ENCODE data around the gene SASH1.

Gene SASH1

GRCh38 chr6:148342350-148343046 is at the start of gene SASH1:
Gene SASH1 (plus strand): TSS chr6:148342838. CDS start chr6:148343068, 230 bp downstream.
- peak; percentile 78 for DNase-seq

- no peak for DNase-seq
These were observed 49.2 kb upstream of the SASH1 start for GRCh38 chr6:148293181-148293995.

DNA sequence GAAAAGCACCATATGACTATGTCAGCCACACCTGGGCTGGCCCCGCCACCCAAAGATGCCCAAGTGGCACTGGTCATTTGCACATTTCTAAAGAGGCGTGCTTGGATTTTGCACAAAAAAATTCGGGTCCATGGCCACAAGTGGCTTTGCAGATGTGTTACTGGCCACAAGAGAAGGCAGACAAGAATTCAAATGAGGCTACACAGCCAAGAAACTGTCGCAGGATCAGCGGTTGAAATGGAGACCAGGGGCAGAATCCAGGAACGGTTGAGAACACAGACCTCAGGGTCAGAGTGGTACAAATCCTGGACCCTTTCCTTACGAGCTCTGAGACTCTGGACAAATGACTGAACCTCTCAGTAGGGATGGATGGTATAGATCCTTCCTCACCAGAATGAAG is 48.6 kb upstream of the SASH1 start:
- DNase-seq, result no peak

DNA sequence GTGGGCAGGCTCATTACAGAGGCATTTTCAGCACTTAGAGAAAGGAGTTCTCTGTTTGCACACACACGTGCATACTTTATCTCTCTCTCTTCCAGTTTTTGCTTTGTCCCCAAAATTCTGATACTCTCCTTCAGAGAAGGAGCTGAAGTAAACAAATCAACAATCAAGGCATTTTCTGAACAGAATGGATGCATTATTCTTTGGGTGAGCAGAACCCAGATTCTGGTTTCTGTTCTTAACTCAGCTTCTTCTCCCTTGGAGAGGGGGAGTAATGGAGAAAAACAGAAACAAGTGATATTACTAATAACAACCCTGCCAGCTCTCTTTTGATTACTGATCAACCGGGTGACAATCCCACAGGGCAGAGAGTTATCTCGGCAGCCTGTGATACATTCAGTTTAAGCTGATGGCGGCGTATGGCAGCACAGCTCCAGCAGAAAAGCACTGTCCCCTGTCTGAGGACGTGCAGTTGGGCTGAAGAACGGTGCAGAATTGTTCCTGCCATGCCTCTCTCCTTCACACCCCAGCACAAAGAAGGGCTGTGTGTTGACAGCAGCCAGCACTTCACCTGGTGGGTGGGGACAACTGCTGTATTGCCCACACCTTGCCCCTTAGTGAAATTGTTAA is 47.3 kb upstream of the SASH1 start:
- DNase-seq, result no peak

DNA sequence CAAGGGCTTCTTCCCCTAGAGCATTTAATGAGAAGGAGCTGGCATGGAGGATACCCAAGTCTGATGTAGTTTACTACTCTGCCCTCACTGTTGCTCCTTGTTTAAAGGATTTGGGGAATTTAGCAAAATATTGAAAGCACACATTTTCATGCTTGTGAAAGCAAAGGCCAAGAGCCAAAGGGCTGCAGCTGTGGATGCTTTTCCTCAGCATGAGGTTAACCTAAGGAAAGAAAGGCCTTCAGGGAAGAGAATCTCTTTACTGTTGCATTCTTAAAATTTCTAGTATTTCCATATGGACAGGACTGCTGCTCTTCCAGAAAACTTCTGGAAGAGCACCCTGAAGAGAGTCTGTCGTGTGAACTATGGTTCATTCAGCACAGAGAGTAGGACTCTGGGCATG is 45.9 kb upstream of the SASH1 start:
- no peak for DNase-seq

GRCh38 chr6:148298683-148299082 is 44.0 kb upstream of the SASH1 start:
- no peak for DNase-seq

DNA sequence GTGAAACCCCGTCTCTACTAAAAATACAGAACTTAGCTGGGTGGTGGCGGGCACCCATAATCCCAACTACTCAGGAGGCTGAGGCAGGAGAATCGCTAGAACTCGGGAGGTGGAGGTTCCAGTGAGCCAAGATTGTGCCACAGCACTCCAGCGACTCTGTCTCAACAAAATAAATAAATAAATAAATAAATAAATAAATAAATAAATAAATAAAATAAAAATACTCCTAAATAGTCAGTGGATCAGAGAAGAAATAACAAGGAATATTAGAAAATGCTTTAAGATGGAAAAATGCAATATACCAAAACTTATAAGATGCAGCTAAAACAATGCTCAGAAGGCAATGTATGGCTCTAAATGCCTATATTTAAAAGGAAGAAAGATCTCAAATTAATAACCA is 39.0 kb upstream of the SASH1 start:
- DNase-seq, result no peak

DNA sequence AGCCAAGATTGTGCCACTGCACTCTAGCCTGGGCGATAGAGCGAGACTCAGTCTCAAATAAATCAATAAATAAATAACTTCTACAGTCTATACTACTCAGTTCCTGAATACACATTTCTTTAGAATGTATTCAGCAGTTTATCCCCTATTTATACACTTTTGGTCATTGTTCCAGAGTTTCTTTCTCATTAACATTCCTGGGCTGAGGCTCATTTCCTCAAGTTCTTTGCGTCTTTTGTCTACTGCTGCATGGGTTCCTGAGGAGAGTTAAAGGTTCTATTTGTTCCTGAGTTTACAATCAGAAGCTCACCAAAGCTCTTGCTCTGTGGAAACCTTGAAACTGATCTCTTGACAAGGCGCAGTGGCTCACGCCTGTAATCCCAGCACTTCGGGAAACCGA is 37.7 kb upstream of the SASH1 start:
- DNase-seq, result no peak

DNA sequence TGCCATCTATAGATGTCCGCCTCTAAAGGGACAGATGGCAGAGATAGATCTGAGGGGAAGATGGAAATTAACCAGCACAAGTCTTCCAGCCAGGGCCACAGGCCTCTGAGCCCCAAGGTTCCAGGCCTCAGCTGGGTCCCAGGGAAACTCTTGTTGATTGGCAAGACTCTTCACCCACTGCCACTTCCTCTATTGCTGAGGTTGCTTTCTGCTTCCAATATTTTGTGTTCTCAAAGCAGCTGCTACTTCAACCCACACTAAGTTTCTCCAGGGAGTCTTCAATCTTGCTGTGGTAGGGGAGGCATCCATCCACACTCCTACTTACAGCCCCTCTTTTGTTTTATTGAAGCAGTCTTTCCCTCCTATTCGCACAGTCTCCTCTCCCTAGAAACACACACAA is 36.4 kb upstream of the SASH1 start:
- no peak for DNase-seq

- no peak for DNase-seq
These were observed 35.2 kb upstream of the SASH1 start for GRCh38 chr6:148307405-148307804.

DNA sequence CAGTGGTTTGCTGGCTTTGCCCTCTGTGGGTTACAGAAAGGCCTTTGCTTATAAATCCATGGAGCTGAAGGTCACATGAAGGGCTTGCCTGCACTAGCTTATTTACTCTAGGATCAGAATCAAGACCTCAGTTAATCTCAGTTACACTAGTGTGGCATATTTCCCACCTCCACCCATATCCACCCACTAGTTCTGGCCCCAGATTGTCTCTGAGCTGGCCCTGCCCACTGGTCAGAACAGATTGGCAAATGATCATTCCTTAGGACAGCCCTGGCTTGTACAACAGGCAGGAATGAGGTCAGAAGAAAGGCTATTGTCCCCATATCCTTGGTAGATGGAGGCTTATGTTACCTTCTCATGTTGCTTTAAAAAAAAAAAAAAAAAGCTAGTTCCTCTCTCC is 33.3 kb upstream of the SASH1 start:
- no peak for DNase-seq

GRCh38 chr6:148311966-148312669 is 30.5 kb upstream of the SASH1 start:
- DNase-seq, result peak; percentile 23

DNA sequence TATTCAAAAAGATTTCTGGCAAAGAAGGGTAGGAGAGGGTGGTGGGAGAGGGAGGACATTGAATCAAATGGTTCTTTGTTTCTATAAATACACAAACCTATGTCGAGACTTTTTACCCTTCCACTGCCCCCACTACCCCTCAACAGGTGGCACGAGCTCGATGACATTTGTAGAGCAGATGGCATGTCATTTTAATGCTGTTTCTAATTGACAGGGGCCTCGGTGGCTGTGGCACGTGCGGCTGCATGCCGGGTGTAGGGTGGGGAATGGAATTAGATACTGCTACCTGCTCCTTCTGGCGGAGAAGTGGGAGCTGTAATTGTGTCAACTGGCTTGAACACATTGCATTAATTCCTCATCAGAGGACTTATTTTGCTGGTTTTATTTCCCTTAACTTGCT is 29.1 kb upstream of the SASH1 start:
- DNase-seq, result no peak

DNA sequence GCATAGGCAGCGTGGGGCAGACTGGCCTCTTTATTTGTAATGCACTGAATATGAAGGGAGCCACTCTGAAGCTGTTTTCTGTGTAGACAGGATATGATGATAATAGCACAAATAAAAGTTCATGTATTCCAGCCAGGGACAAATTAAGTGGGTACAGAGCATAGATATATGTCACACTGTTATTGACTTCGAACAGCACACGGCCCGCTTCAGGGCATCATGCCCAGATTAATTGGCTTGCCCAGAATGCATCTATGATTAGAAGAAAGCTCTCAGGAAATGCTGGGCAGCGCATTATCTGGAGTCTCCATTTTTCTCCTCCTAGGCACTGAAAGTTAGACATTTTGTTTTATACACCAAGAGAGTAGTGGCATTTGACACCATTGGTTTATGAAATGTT is 26.3 kb upstream of the SASH1 start:
- no peak for DNase-seq

- DNase-seq, result no peak
These were observed 25.6 kb upstream of the SASH1 start for GRCh38 chr6:148317051-148317450.

- no peak for DNase-seq
These were observed 24.9 kb upstream of the SASH1 start for GRCh38 chr6:148317739-148318138.

GRCh38 chr6:148322704-148323103 is 19.9 kb upstream of the SASH1 start:
- DNase-seq, result no peak

DNA sequence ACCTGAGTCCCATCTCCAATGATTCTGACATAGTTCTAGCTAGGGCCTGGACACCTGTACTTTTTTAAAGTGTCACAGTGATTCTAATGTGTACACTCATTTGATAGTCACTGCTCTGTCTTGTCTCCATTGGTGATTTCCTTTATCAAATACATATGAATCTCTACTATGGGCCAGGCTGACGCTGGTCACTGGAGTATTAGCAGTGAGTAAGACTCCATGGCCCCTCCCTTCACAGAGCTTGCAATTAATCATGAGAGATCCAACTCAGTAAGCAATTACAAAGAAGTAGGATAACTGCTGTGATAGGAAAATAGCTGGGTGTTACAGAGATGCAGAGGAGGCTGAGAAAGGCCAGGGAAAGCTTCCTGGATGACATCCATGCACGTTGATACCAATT is 19.3 kb upstream of the SASH1 start:
- DNase-seq, result peak; percentile 92

DNA sequence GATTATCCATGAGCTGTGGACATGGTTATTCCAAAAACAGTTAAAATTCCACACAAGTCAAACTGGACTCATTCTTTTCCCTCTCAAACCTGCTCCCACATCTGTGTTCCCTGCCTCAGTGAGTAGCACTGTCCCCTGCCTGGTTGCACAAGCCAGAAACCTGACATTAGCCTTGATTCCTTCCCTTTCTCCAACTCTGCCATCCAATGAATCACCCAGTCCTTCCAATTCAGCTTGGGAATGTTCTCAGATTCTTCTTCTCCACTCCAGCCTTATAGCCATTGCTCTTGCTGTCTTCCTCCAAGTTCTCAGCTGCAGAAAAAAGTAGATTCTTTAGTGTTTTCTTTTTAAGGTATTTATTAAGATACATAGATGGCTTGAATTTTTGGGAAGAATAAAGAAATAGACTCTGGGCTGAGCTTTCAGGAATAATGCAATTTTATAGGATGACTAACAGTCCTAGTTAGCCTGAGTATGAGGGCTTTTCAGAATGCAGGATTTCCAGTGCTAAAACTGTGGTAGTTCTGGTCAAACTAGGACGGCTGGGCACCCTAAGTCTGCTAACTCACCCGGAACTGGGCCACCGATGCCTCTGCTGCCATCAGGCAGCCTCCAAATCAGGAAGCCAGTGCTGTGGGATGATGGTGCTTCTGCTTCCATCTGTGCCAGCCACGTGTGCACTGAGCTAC is 18.2 kb upstream of the SASH1 start:
- DNase-seq, result no peak

- DNase-seq, result no peak
These were observed 17.1 kb upstream of the SASH1 start for GRCh38 chr6:148325316-148326068.

GRCh38 chr6:148328876-148329555 is 13.6 kb upstream of the SASH1 start:
- no peak for DNase-seq

All from kidney glomerular epithelial cell (primary cell).